ENCODE results near the gene LAMC2. TPM values are rescaled to one million over a fixed set of nuclear protein-coding genes. Genes with fewer than 3 reads are reported as not detected.
"Not testable (repeated sequence)": the region's sequence is repeated elsewhere in the genome, so short reads cannot be mapped to it uniquely, and the experiment has no call there.

LAMC2 gene
- polyA plus RNA-seq, 5 donors: 33.0 to 61.1 (median 44.6) TPM

DNA sequence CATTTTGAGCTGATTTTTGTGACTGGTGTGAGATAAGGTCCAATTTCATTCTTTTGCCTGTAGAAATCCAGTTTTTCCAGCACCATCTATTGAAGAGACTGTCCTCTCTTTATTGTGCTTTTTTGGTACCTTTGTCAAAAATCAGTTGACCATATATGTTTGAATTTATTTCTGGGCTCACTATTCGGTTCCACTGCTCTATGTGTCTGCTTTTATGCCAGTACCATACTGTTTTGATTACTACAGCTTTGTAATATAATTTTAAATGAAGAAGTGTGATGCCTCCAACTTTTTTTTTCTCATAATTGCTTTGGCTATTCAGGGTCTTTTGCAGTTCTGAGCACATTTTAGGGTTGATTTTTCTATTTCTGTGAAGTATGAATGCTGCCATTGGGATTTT, 69.0 kb downstream of the LAMC2 start:
- no peak for DNase-seq

- DNase-seq: no peak
These were observed 73.9 kb downstream of the LAMC2 start for GRCh38 chr1:183259924-183260323.

DNA sequence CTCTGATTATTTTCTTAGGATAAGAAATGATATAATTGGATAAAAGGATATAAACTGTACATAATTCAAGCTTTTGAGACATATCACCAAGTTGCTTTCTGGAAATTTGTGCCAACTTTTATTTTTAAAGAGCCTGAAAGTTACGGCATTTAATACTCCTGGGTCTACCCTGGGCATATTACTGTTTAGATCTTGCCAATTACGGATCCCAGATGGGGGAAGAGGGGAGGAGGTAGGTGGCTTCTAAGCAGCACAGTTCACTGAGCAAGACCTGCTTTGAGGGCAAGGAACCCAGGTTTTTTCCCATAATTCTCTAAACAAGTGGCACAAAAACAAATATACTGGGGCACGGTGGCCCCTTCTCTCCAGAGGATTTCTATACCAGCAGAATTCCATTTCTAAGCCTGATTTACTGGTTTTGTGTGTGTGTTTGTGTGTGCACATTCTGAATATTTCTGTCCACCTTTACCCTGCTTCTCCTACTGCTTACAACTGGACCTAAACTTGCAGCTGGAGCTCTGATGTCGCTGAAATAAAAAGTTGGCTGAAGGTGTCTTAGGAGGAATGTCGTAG, 76.7 kb downstream of the LAMC2 start:
- no peak for DNase-seq

- no peak for DNase-seq
These were observed 78.0 kb downstream of the LAMC2 start for GRCh38 chr1:183263886-183264602.

DNA sequence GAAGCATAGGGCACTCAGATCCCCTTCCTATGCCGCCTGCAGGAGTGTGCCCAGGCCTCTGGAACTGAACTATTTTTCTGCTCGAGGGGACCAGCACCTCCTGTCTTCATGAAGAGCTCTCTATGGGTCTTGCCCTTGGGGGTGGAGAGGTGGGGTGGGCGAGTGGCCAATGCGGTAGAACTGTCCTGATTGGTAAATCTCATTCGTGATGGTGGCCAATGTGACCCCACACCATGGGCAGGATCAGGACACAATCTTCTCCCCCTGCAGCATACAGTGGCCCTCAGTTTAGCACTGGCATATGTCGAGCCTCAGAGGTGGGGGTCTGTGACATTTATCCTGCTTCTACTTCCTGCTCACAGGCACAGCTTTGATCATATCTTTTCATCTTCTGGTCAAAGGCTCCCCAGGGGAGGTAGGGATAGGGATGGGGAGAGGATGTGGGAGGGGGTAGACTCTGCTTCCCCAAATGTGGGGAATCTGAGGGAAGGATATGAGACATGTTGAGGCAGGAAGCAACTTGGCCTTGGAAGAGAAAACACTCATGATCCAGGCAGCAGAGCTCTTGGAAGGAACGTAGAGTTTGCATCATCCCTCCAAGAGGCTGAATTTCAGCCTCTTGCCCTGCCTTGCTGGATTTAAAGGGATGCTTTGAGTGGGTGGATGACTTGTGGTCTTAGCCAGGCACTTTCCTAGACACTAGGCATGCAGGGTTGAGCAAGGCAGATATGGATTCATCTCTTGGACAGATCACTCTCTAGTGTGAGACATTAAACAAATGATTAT, 81.8 kb downstream of the LAMC2 start:
- DNase-seq: no peak

- no peak for DNase-seq
These were observed 84.6 kb downstream of the LAMC2 start for GRCh38 chr1:183270541-183271141.

DNA sequence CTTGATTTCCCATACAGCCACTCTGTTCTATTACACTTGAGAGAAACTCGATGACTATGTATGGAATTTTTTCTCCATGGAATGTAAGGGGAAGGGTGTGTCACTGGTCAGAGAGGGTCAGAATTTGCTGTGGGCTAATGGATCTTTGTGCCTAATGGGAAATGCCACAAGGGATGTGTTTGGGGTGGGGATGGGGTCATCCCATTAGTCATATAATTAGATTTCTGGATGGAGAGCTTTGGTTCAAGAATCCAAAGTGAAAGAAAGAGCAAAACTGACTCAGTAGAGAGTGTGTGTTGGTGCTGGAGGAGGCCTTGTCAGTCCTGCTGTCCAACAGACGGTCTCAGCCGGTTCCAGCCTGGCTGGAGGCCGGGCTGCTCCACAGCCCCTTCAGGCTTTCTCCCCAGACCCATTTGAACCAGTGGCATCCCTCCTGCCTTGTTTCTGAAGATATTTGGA, 86.4 kb downstream of the LAMC2 start:
- DNase-seq: no peak

DNA sequence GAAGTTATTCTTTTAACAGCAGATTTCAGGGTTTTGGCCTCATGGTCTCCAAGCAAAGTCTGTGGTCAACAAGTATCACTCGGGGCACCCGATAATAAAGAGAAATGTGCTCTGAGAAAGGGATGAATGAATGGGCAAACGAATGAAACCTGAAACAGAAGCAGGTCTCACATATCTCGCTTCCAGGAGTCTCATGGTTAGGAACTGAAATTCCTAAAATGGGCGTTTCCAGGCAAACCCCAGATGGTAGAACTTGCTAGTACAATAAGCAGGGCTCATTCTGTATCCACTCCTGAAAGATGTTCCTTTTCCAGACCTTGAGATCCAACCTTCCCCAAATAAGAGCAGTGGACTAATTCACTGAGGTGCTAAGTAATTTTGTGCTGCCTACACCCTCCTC, 87.2 kb downstream of the LAMC2 start:
- no peak for DNase-seq

- not testable (repeated sequence) for DNase-seq
These were observed 87.9 kb downstream of the LAMC2 start for GRCh38 chr1:183273984-183274383.

GRCh38 chr1:183274836-183275235, 88.8 kb downstream of the LAMC2 start:
- DNase-seq: no peak

DNA sequence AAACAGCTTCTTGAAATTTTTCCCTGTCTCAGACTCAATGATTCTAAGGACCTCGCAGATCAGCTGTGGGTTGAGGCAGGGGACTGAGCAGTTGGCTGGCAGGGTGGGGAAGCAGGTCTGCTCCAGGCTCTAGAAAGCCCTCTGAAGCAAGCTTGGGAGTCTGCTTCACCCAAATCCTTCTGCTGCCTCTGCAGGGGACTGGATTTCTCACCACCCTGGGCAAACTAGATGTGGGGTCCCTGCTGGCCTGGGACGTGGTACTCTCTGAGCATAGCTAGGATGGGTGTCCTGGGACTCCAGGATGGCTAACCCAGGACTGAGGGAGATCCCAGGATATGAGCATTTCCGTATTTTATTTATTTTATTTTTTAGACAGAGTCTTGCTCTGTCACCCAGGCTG, 89.3 kb downstream of the LAMC2 start:
- DNase-seq: no peak

DNA sequence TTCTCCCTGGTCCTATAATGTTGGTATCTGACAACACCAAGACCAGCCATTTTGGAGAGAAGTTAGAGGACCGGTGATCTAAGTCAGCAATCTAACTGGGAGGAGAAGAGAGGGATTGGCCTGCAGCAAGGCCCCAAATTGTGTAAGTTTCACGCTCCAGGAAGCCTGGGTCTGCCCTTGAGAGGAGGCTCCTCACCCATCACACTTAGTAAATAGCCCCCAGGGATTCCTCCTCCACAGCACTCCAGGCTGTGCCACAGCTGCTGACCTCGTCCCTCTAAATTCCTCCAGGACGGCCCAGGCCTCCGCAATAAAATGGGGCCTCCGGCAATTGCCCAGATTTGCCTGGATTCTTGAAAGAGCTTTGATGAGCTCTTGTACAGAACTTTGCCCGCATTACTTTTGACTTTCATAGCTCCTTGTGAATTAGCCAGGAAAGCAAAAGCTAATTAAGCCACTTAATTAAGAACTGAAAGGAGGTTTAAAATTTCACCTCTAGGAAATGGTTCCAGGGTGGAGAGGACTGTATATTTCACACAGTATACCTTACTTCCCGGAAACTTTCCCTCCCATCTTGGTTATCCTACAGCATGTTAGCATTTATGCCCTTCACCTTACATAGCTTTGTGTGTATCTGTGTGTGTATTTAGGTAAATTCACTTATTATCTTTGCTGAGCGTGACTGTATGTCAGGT, 90.5 kb downstream of the LAMC2 start:
- DNase-seq: no peak

DNA sequence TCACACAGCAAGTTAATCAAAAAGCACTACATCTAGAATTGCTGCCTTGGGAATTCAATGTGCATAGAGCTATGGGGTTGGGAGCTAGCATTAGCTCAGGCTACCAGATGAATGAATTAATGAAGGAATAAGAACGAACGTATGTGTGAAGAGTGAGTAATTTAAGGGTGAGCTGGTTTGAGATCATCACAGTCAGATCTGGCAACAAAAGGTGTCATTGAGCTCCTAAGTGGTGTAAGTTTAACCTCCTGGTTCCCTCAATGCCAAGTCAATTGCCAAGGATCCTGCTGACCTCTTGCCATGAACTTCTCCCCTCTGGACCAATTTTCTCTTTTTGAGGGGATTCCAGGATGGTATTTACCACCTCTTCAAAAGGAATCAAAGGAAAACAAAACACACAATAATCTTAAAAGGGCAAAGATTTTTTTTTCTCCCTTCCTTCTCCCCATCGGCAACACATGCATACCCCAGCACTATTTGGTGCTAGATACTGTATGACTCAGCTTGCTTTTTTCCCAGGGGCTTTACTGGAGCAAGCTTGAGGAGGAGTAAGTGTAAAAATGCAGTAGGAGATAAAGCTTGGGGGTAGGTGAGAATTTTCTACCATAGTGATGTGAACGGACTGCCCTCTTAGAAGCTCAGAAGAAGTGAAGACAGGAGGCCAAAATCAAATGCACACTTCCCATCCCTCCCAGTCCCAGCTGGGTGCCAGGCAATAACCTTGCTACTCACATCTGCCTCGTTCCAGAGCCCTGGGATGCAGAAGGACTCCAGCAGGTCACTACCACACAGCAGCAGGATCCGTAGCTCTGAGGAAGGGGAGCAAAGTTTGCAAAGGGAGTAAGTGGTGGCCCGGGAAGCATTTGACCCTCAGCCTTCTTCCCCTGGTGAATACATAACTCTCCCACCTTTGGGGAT, 92.0 kb downstream of the LAMC2 start:
- DNase-seq: no peak

DNA sequence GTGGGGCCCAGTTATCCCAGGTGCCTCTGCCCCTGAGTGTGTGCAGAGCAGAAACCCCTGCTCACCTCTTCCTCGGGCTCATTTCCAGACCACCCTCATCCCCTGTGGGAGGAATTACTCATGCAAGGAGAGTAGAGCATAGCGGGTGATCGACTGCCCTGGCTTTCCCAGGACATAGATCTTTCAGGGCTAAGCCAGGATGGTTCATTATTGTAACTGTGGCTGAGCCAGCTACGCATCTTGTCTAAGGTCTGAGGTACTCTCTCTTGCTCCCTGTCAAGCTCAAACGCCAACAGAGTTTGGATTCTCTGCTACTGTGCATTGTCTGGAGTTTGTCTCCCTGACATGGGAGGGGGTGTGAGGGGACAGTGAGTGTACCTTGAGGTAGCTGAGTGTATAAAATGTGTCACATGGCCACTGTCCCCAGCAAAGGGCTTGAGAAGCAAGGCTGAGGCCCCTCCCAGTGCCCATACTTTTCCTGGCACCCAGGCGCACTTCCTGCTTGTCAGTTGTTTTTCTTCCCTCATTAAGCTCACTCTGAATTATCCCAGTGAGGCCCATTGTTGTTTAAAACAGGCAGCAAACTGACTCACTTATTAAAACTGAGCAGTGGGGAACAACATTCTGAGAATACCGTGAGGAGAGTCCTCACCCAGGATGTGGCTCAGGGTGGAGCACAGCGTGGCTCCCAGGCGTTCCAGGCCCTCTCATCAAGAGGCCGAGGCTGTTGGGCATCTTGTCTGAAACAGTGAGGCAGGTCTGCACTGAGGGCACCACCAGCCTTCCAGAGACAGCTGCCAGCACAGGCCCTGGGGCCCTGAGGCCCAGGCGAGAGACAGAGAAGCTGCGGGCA, 92.9 kb downstream of the LAMC2 start:
- DNase-seq: no peak

GRCh38 chr1:183279835-183280234, 93.8 kb downstream of the LAMC2 start:
- DNase-seq: peak; percentile 44 to 48

DNA sequence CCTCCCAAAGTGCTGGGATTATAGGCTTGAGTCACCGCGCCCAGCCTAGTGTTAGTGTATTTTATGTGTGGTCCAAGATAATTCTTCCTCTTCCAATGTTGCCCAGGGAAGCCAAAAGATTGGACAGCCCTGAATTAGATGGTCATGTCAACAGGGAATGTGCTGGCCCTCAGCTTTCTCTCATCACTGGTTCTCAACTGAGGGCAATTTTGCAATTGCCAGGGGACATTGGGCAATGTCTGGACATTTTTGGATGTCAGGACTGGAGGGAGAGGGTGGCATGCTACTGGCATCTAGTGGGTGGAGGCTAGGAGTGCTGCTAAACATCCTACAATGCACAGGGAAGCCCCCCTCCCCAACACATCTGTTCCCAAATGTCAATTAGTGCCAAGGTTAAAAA, 95.0 kb downstream of the LAMC2 start:
- no peak for DNase-seq

DNA sequence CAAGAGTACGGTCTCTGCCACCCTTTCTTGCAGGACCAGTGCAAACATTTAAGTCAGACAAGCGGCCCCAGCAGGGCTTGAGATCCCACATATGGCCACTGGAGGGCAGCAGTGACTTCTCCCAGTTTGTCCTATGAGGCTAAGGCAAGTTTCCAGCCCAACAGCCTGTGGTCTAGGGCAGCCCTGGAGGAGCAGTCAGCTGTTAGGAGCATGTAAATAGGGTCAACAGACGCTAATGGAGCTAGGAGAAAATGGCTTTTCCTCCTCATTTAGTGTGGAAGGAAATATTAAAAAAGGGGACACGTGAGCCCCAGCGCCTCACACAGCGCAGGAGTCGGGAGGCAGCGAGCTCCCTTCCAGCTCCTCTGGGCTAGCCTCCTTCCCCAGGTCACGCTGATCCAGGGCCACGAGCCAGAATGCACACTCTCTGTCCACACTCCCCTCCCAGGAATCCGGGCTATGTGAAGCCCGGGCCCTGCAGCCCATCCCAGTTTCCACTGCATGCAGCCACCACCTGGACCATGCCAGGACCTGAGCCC, 95.6 kb downstream of the LAMC2 start:
- DNase-seq: peak; percentile 85 to 92

- no peak for DNase-seq
These were observed 96.2 kb downstream of the LAMC2 start for GRCh38 chr1:183282101-183282855.

GRCh38 chr1:183283286-183283685, 97.2 kb downstream of the LAMC2 start:
- no peak for DNase-seq
